ENCODE measurements around the gene INPP4A. TPM values are rescaled to one million over a fixed set of nuclear protein-coding genes. Genes with fewer than 3 reads are reported as not detected.

INPP4A gene
- polyA plus RNA-seq, 2 of the 4 experiments (the other 2 are of a cell fraction): 9.4 to 16.0 TPM

DNA sequence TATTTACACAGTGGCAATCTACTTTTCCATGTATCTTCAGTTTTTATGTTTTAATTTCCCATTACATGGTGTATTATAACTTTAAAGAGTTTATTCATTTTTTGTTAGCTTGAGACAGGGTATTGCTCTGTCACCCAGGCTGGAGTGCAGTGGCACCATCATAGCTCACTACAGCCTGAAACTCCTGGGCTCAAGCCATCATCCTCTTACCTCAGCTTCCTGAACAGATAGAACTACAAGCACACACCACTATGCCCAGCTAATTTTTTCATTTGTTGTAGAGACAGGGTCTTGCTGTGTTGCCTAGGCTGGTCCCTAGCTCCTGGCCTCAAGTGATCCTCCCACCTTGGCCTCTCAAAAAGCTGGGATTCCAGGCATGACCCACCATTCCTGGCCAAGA, 96.8 kb downstream of the INPP4A start:
- Histone ChIP-seq H3K9me3 (no peaks in the 10 kb centered on the region), H3K4me3 (no peak overlapping the region), H3K4me2 (no peak overlapping the region), H3K27ac (no peak overlapping the region), H3K4me1 (no peaks in the 10 kb centered on the region)
- POLR2A ChIA-PET: no interaction called here
- ATAC-seq (no peak), DNase-seq (ENCODE audit: low read depth in 1 of 2, low spot score in 1 of 2) (no peak), FAIRE-seq (no peak)
- CTCF ChIA-PET: interaction anchor here (1.2 to 1.7 kb wide), 4 partner anchors 23 to 35 kb away, joined by 3 to 5 read pairs (median 4); no protein-coding TSS in a partner anchor
- TF ChIP-seq, protein P1, sequence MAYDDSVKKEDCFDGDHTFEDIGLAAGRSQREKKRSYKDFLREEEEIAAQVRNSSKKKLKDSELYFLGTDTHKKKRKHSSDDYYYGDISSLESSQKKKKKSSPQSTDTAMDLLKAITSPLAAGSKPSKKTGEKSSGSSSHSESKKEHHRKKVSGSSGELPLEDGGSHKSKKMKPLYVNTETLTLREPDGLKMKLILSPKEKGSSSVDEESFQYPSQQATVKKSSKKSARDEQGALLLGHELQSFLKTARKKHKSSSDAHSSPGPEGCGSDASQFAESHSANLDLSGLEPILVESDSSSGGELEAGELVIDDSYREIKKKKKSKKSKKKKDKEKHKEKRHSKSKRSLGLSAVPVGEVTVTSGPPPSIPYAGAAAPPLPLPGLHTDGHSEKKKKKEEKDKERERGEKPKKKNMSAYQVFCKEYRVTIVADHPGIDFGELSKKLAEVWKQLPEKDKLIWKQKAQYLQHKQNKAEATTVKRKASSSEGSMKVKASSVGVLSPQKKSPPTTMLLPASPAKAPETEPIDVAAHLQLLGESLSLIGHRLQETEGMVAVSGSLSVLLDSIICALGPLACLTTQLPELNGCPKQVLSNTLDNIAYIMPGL (CRISPR knock-in tag; IDR thresholded peaks at IDR 0.05; ENCODE audit: borderline replicate concordance): no peak
- TF ChIP-seq NFE2L2 (conservative IDR thresholded peaks at IDR 0.05; ENCODE audit: low read length) (no peak), MYC (IDR thresholded peaks at IDR 0.05; ENCODE audit: borderline replicate concordance, low read length) (no peak), KDM1A (IDR thresholded peaks at IDR 0.05; ENCODE audit: low read depth) (no peak), GATA3 (IDR thresholded peaks at IDR 0.05; ENCODE audit: borderline replicate concordance) (no peak), FOSB (CRISPR knock-in tag; IDR thresholded peaks at IDR 0.05) (no peak), JUNB (IDR thresholded peaks at IDR 0.05) (no peak), ZSCAN20 (CRISPR knock-in tag; IDR thresholded peaks at IDR 0.05) (no peak)
- TF ChIP-seq, protein P2, sequence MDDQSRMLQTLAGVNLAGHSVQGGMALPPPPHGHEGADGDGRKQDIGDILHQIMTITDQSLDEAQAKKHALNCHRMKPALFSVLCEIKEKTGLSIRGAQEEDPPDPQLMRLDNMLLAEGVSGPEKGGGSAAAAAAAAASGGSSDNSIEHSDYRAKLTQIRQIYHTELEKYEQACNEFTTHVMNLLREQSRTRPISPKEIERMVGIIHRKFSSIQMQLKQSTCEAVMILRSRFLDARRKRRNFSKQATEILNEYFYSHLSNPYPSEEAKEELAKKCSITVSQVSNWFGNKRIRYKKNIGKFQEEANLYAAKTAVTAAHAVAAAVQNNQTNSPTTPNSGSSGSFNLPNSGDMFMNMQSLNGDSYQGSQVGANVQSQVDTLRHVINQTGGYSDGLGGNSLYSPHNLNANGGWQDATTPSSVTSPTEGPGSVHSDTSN (IDR thresholded peaks at IDR 0.05): no peak

DNA sequence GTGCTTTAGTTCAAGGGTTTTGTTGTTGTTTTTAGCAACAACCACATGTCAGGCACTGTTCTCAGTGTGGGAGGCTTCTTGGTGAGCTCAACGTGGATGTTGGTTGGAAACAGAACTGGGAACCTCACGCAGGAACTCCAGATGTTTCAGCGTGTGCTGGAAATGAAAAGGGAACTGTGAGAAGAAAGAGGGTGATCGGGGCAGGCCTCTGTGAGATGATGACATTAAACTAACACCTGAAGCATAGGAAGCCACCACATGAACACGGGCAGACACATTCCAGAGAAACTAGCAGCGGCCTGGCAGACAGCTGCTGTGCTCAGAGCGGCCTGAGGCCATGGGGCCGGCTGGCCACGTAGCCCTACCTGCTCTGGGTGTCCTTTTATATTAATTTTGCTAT, 97.2 kb downstream of the INPP4A start:
- no peak for TF ChIP-seq RFX5 (IDR thresholded peaks at IDR 0.05)
- TF ChIP-seq NFE2L2 (conservative IDR thresholded peaks at IDR 0.05; ENCODE audit: low read length): no peak
- TF ChIP-seq SMC3 (IDR thresholded peaks at IDR 0.05): no peak
- TF ChIP-seq, protein P3, sequence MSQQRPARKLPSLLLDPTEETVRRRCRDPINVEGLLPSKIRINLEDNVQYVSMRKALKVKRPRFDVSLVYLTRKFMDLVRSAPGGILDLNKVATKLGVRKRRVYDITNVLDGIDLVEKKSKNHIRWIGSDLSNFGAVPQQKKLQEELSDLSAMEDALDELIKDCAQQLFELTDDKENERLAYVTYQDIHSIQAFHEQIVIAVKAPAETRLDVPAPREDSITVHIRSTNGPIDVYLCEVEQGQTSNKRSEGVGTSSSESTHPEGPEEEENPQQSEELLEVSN (IDR thresholded peaks at IDR 0.05; ENCODE audit: borderline replicate concordance, low read depth): no peak
- TF ChIP-seq ZC3H11A (IDR thresholded peaks at IDR 0.05): no peak
- TF ChIP-seq FOSB (CRISPR knock-in tag; IDR thresholded peaks at IDR 0.05): no peak
- TF ChIP-seq EP300 (IDR thresholded peaks at IDR 0.05): no peak
- no peak for TF ChIP-seq GATA3 (IDR thresholded peaks at IDR 0.05; ENCODE audit: borderline replicate concordance)
- no peak for TF ChIP-seq ESRRA (IDR thresholded peaks at IDR 0.05; ENCODE audit: borderline replicate concordance, low read length)
- TF ChIP-seq, protein P4, sequence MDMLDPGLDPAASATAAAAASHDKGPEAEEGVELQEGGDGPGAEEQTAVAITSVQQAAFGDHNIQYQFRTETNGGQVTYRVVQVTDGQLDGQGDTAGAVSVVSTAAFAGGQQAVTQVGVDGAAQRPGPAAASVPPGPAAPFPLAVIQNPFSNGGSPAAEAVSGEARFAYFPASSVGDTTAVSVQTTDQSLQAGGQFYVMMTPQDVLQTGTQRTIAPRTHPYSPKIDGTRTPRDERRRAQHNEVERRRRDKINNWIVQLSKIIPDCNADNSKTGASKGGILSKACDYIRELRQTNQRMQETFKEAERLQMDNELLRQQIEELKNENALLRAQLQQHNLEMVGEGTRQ (IDR thresholded peaks at IDR 0.05): no peak
- no peak for TF ChIP-seq HDAC2 (IDR thresholded peaks at IDR 0.05)
- ChIA-PET CTCF (interaction anchor here (1.2 to 1.7 kb wide), 4 partner anchors 22 to 35 kb away, joined by 3 to 5 read pairs (median 4); no protein-coding TSS in a partner anchor), POLR2A (no interaction called here)
- Histone ChIP-seq H3K4me3 (no peak overlapping the region), H3K4me2 (no peak overlapping the region), H3K9me3 (no peaks in the 10 kb centered on the region), H3K27ac (no peak overlapping the region), H3K4me1 (no peaks in the 10 kb centered on the region)
- 94% methylated on average over 9 of the region's 9 CpGs for WGBS (ENCODE audit: missing lambda C conversion rate)
- FAIRE-seq (no peak), ATAC-seq (no peak), DNase-seq (ENCODE audit: low read depth in 1 of 2, low spot score in 1 of 2) (no peak)

DNA sequence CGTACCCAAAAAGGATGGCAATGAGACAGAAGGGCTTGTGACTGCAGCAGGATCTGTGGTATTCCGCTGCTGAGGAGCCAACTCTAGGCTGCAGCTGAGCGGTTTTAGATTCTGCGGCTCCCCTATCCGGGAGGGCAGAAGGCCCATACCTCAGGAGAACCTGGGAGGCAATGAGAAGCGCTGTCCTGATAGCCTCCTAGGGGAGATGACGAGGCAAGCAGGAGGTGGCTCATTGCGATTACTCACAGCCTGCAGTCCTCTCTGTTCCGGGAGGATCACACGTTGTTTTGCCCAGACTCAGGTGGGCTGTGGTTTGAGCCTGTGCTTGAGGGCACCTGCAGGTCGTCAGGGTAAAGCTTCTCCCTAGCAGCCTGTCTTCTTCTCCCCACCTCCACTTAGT, 98.6 kb downstream of the INPP4A start:
- no peak for ATAC-seq
- FAIRE-seq: no peak
- Histone ChIP-seq H3K4me2 (no peak overlapping the region), H3K9me3 (no peaks in the 10 kb centered on the region), H3K4me3 (no peak overlapping the region), H3K4me1 (no peaks in the 10 kb centered on the region), H3K27ac (no peak overlapping the region)
- ChIA-PET POLR2A (no interaction called here), CTCF (no interaction called here)
- DNase-seq (ENCODE audit: low read depth in 1 of 2, low spot score in 1 of 2): no peak
- WGBS (ENCODE audit: missing lambda C conversion rate): 92% methylated on average over 11 of the region's 11 CpGs
- TF ChIP-seq RAD21 (conservative IDR thresholded peaks at IDR 0.05 in 1 of 2, IDR thresholded peaks at IDR 0.05 in 1 of 2) (no peak), FOXS1 (CRISPR knock-in tag; IDR thresholded peaks at IDR 0.05) (no peak), POLR2AphosphoS2 (conservative IDR thresholded peaks at IDR 0.05; ENCODE audit: low read length) (no peak), CHD4 (IDR thresholded peaks at IDR 0.05; ENCODE audit: borderline replicate concordance) (no peak), RCOR1 (IDR thresholded peaks at IDR 0.05; ENCODE audit: low read depth, low read length) (no peak), JUN (IDR thresholded peaks at IDR 0.05) (no peak), EHMT2 (IDR thresholded peaks at IDR 0.05; ENCODE audit: low read depth) (no peak), KDM5A (IDR thresholded peaks at IDR 0.05) (no peak), POLR2A (IDR thresholded peaks at IDR 0.05; ENCODE audit: low read length) (no peak), RARB (CRISPR knock-in tag; IDR thresholded peaks at IDR 0.05) (no peak), HOXA7 (CRISPR knock-in tag; IDR thresholded peaks at IDR 0.05) (no peak), CBX8 (IDR thresholded peaks at IDR 0.05) (no peak), ZNF302 (CRISPR knock-in tag; IDR thresholded peaks at IDR 0.05) (no peak)
- TF ChIP-seq, protein P5, sequence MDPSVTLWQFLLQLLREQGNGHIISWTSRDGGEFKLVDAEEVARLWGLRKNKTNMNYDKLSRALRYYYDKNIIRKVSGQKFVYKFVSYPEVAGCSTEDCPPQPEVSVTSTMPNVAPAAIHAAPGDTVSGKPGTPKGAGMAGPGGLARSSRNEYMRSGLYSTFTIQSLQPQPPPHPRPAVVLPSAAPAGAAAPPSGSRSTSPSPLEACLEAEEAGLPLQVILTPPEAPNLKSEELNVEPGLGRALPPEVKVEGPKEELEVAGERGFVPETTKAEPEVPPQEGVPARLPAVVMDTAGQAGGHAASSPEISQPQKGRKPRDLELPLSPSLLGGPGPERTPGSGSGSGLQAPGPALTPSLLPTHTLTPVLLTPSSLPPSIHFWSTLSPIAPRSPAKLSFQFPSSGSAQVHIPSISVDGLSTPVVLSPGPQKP (IDR thresholded peaks at IDR 0.05; ENCODE audit: low read depth, low read length): no peak
- TF ChIP-seq, protein P6, sequence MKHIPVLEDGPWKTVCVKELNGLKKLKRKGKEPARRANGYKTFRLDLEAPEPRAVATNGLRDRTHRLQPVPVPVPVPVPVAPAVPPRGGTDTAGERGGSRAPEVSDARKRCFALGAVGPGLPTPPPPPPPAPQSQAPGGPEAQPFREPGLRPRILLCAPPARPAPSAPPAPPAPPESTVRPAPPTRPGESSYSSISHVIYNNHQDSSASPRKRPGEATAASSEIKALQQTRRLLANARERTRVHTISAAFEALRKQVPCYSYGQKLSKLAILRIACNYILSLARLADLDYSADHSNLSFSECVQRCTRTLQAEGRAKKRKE (CRISPR knock-in tag; IDR thresholded peaks at IDR 0.05; ENCODE audit: low read depth): no peak
